HG03064 (cell line): ENCODE results near the gene ASAP2.

ENCODE experiments used
- ATAC-seq: cut with Tn5 transposase; IDR thresholded peaks from one replicate; pipeline ENCODE4 v1.9.1; 2021; ENCODE audit warnings: low read depth; ENCODE audit not compliant: unreplicated experiment

ASAP2 gene

GRCh38 chr2:9310798-9311197 lies 104.2 kb downstream of the ASAP2 start:
- ATAC-seq, result no peak

- no peak for ATAC-seq
These were observed 104.9 kb downstream of the ASAP2 start for GRCh38 chr2:9311488-9311887.

- ATAC-seq, result no peak
These were observed 106.0 kb downstream of the ASAP2 start for GRCh38 chr2:9312591-9312990.

GRCh38 chr2:9313443-9313842 lies 106.8 kb downstream of the ASAP2 start:
- ATAC-seq, result no peak

- ATAC-seq, result no peak
These were observed 108.8 kb downstream of the ASAP2 start for GRCh38 chr2:9315280-9315847.

- ATAC-seq, result no peak
These were observed 110.9 kb downstream of the ASAP2 start for GRCh38 chr2:9317559-9317958.

- no peak for ATAC-seq
These were observed 112.1 kb downstream of the ASAP2 start for GRCh38 chr2:9318461-9319337.

- no peak for ATAC-seq
These were observed 112.7 kb downstream of the ASAP2 start for GRCh38 chr2:9319338-9319715.

GRCh38 chr2:9322576-9322975 lies 116.0 kb downstream of the ASAP2 start:
- no peak for ATAC-seq

GRCh38 chr2:9325428-9325827 lies 118.8 kb downstream of the ASAP2 start:
- ATAC-seq, result no peak

- ATAC-seq, result no peak
These were observed 120.4 kb downstream of the ASAP2 start for GRCh38 chr2:9326975-9327374.

- ATAC-seq, result no peak
These were observed 121.3 kb downstream of the ASAP2 start for GRCh38 chr2:9327873-9328352.

- no peak for ATAC-seq
These were observed 122.3 kb downstream of the ASAP2 start for GRCh38 chr2:9328931-9329330.

- no peak for ATAC-seq
These were observed 122.9 kb downstream of the ASAP2 start for GRCh38 chr2:9329497-9329896.

GRCh38 chr2:9330612-9331270 lies 124.1 kb downstream of the ASAP2 start:
- no peak for ATAC-seq

GRCh38 chr2:9331704-9332103 lies 125.1 kb downstream of the ASAP2 start:
- no peak for ATAC-seq

GRCh38 chr2:9332136-9332852 lies 125.7 kb downstream of the ASAP2 start:
- ATAC-seq, result no peak

GRCh38 chr2:9332853-9333245 lies 126.2 kb downstream of the ASAP2 start:
- no peak for ATAC-seq

GRCh38 chr2:9333591-9334171 lies 127.1 kb downstream of the ASAP2 start:
- no peak for ATAC-seq

GRCh38 chr2:9334761-9335160 lies 128.1 kb downstream of the ASAP2 start:
- ATAC-seq, result no peak
